ENCODE data around the gene CALHM3.
"Not testable (repeated sequence)": the region's sequence is repeated elsewhere in the genome, so short reads cannot be mapped to it uniquely, and the experiment has no call there.

Gene CALHM3

GRCh38 chr10:103501186-103501585 is 22.1 kb upstream of the CALHM3 start:
- no peak for DNase-seq

GRCh38 chr10:103500481-103500880 is 21.4 kb upstream of the CALHM3 start:
- no peak for DNase-seq

- DNase-seq: no peak
Measured at GRCh38 chr10:103499881-103500280, 20.8 kb upstream of the CALHM3 start.

- no peak for DNase-seq
Measured at GRCh38 chr10:103498936-103499638, 20.0 kb upstream of the CALHM3 start.

GRCh38 chr10:103497161-103497915 is 18.3 kb upstream of the CALHM3 start:
- no peak for DNase-seq

- DNase-seq: no peak
Measured at GRCh38 chr10:103495321-103495720, 16.3 kb upstream of the CALHM3 start.

- DNase-seq: peak; percentile 3
Measured at GRCh38 chr10:103493916-103494877, 15.2 kb upstream of the CALHM3 start.

- peak; percentile 5 for DNase-seq
Measured at GRCh38 chr10:103493362-103493915, 14.4 kb upstream of the CALHM3 start, which contains the start of gene NEURL1. TSS of gene NEURL1 (plus strand) at chr10:103493705. CDS start at chr10:103494388, 683 bp downstream.

- no peak for DNase-seq
Measured at GRCh38 chr10:103492655-103493261, 13.7 kb upstream of the CALHM3 start.

- no peak for DNase-seq
Measured at GRCh38 chr10:103491729-103492364, 12.8 kb upstream of the CALHM3 start.

- DNase-seq: no peak
Measured at GRCh38 chr10:103490986-103491314, 11.9 kb upstream of the CALHM3 start.

GRCh38 chr10:103487410-103487708 is 8.3 kb upstream of the CALHM3 start:
- no peak for DNase-seq

- DNase-seq: not testable (repeated sequence)
Measured at GRCh38 chr10:103486635-103487409, 7.8 kb upstream of the CALHM3 start.

- no peak for DNase-seq
Measured at GRCh38 chr10:103481974-103482531, 3.0 kb upstream of the CALHM3 start.

GRCh38 chr10:103480521-103480920 is 1.5 kb upstream of the CALHM3 start:
- no peak for DNase-seq

GRCh38 chr10:103478671-103479070 is 369 bp downstream of the CALHM3 start:
- DNase-seq: no peak

GRCh38 chr10:103476046-103476768 is 2.8 kb downstream of the CALHM3 start:
- DNase-seq: no peak

- no peak for DNase-seq
Measured at GRCh38 chr10:103475437-103475836, 3.6 kb downstream of the CALHM3 start.

GRCh38 chr10:103474077-103474476 is 5.0 kb downstream of the CALHM3 start:
- DNase-seq: no peak

- no peak for DNase-seq
Measured at GRCh38 chr10:103473261-103473671, 5.8 kb downstream of the CALHM3 start.

Data from NCI-H2171 (cell line).